SH-SY5Y (cell line): Measurements from ENCODE around the gene OMA1.

Source experiments
- GATA2 ChIP-seq: IDR thresholded peaks from 2 replicates; pipeline ENCODE4 v1.6.1; 2011; ENCODE audit warnings: mild to moderate bottlenecking, low read depth, low read length
- GATA3 ChIP-seq: IDR thresholded peaks from 2 replicates; pipeline ENCODE4 v1.6.1; 2011; ENCODE audit warnings: low read depth, mild to moderate bottlenecking, low read length, moderate library complexity

OMA1 gene

DNA sequence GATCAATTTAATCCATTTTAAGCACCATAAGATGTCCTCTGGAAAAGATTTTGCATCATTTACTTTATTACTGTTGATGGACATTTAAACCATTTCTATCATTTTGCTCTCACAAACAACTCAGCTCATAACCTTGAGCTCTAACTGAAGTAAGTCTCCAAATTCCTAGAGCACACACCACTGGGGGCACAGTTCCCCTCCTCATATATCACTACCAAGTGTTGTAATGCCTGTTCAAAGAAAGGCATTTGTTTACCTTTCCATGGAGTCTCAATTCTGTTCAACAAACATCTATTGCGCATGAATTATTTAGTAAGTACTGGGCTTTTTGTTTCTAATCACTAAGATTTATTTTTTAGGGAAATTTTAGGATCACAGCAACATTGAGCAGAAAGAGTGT lies 8.9 kb upstream of the OMA1 start:
- no peak for TF ChIP-seq GATA2
- no peak for TF ChIP-seq GATA3

DNA sequence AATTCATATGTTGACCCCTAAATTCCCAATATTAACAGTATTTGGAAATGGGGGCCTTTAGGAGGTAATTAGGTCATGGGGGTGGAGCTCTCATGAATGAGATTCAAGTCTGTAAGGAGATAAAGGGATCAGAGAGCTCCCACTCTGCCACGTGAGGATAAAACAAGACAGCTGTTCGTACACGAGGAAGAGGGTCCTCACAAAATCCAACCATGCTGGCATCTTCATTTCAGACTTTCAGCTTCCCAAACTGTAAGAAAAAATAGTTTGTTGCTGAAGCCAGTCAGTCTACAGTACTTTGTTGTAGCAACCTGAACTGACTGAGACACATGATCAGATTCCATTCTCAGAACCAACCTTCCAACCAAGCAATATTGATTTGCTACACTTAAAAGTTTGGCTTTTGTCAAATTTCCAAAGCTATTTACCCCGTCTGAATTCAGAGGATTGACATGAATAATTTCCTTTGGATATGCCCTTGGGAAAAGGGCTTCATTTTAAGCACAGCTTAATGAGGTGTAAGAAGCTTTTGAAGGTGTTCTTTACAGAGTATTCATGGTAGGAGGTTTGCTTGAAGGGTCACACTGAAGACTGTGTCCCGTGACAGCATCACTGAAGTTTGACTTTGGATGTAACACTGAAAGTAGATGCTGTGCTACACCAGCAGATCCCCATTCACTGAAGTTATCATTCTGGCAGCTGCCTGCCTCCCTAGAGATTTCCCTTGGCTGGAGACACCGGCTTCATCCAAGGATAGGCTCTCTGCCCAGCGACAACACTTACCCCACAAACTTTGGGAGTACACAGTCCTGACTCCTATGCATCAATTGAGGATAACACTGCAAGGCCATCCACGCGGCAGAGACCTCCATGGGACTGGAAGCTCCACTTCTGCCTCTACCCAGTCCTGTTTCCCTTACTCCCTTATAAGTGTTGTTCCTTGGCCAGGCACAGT lies 4.9 kb upstream of the OMA1 start:
- TF ChIP-seq GATA2 = no peak
- TF ChIP-seq GATA3 = no peak

DNA sequence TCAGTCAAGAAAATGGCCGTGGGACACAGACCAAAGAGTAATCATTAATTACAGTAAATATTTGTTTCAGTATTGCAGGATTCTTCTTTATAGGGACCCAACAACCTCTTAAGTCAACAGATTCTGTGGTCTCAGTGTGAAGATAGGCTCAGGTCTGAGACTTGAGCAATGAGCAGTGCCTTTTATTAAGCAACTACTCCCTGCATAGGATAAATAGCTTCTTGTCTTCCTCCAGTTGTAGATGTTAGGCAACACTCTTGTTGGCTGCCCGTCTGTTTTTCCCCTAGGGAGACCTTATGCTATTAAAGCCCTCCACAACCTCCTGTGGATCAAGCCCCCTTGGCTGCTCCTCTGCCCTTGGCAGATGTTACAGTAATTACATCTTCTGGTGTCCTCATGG lies 1.8 kb upstream of the OMA1 start:
- no peak for TF ChIP-seq GATA3
- no peak for TF ChIP-seq GATA2

DNA sequence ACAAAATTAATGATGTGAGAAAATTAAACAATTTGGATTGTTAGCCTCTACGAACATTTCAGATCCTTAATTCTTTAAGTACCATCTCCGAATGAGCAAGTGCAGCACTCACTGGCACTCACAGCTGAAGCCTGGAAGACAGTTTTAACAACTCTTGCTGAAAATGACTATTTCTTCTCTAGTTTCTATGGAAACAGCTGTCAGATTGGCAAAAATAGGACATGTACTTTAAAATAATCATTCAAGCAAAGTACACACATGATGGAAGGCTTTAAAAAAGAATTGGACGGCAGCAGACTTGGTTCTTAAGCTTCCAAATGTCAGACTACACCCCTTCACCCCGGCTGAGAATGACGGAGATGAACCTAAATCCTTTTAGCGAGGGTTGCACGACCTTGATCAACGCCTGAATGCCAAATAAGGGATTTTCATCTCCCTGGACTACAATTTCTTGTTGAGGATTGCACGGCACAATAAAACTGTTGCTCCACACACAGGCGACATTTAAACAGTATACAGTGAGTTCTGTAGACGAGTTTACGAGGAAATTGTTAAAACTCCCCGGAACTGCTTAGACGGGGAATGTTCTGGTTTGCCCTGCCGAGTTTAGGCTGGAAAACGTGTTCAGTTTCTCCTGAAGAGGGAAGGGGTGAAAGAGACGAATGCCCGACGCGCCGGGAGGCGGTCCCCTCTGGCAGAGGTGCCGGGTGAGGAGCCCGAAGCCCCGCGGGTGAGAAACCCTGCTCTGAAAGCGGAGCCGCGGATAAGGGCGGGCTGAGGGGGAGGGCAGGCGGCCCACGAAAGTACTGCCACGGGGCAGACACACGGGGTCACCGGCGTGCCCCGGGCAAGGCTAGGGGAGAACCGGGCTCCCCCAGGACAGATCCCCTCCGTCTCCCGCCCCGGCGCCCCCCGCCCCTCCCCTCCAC lies 671 bp downstream of the OMA1 start:
- TF ChIP-seq GATA2 = no peak
- TF ChIP-seq GATA3 = no peak

DNA sequence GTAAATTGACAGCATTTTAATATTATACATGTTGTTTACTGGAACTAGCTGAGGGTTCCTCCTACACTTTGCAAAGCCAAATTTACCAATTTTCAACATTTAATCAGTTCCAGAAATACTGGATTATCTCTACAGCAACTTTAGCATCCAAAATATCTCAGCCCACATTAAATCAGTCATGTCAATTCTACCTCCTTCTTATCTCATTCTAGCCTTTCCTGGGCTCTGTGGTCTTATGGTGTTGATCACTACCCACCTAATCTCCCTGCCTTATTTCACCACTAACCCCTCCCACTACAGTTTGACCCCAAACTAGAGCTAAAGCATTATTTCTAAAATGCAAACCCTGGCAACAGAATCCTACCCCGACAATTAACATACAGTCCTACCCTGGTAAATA lies 3.3 kb downstream of the OMA1 start:
- no peak for TF ChIP-seq GATA2
- no peak for TF ChIP-seq GATA3

DNA sequence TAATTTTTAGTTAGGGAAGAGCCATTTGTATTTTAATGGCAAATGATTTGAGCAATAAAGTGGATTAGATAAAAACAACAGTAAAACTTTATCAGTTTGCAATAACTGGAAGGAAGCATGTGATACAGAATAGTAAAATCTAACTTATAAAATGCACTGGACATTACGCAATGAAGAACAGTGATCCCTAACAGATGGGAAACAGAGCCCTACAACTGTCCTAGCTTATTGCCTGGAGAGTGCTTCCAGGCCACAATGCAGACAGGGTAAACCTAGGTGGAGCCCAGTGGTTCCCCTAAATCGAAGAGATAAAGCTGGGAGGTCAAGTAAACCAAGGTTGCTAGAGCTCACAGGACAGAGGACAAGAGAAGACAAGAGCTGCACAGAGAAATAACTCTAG lies 7.0 kb downstream of the OMA1 start:
- TF ChIP-seq GATA3 (no peak), GATA2 (no peak)

DNA sequence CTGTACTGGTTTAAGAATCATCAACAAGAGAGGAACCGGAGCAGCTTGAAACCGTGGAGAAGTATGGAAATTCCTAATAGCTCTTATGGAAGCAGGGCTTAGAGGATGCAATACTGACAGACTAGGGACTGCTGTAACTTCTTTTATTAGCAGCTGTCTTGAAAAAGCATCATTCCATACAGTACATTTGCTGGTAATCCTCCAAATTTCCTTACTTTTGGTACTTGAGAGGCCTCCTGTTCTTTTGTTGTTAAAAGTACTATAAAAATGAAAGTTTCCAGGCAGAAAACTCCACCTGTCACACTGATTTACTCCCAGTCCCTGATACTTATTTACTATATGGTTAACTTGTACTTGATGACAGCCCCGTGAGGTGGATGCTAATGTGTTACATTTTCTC lies 7.7 kb downstream of the OMA1 start:
- TF ChIP-seq GATA3 (no peak), GATA2 (no peak)

DNA sequence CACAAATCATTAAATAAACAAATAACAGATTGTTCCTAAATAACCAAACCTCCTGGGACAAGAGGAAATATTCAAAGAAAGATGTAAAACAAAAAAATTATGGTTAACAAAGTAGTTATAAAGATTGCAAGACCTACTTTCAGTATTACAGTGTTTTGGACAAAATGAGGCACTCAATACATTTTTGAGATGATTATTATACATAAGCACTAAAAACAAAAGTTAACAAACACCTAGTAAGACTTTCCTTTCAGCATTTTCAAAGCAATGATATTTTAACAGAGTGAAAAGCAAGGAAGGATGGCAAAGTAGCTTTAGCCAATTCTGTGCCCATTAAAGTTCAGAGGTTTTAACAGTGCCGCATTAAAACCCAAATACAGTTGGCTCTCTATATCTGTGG lies 17.2 kb downstream of the OMA1 start:
- TF ChIP-seq GATA2 (no peak), GATA3 (no peak)

DNA sequence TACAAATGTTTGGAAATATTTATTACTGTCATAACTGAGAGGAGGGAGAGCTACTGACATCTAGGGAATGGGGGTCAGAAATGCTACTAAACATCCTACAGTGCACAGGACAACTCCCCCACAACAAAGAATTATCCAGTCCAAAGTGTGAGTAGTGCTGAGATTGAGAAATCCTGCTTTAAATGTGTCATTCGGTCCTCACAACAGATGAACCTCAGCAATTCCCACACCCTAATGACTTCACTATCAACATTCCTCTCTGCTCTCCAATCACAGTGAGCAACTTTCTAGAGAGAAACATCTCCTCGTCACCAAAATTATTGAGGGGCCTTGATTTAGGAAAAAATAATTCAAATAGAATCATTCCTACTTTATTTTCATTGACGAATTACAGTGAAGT lies 18.0 kb downstream of the OMA1 start:
- TF ChIP-seq GATA3 = no peak
- no peak for TF ChIP-seq GATA2

DNA sequence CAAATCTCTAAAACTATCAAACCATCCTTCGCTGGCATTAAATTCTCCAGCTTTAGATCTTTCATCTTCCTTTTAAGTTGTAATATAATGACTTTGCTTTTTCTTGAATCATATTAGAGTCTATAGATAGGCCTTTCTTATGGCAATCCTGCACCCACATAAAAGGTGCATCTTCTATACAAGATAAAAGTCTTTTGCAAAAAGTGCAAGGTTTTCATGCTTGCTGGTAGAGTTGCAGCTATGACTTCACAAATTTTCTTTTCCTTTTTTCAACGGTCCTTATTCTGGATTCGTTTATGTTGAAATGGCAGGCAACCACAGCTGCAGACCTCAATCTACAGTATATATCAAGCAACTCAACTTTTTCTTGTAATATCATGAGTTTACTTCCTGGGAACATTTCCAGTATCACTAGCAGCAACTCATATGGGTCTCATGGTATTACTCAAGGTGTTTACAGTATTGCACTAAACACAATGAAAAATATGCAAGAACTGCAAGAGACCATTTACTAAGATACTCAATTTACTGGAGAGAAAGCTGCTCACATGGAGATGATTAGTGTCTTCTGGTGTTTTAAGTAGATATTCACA lies 22.1 kb downstream of the OMA1 start:
- no peak for TF ChIP-seq GATA3
- no peak for TF ChIP-seq GATA2

DNA sequence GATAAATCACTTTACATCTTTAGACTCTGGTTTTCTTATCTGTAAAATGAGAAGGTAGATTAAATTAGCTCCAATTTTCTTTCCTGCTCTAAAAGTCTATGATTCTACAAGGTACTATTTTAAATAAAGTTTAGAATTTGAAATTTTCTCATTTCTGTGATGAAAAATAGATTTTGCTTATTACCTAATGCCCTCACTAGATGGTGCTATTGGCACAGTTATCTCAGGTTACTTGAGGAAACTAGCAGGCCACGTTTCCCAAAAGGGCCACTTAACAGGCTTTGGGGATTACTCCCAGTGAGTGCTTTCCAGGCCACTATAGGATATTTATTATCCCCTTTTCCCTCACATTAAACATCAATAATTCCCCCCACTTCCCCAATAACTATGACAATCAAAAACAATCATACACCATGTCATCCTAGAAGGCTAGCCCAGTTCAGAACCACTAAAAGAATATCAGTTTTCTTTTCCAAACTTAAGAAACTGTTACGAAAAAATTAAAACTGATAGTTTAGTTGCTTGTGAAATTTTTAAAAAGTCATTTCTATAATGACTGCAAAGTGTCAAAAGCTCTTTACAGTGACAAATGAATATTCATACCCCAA lies 30.6 kb downstream of the OMA1 start:
- no peak for TF ChIP-seq GATA3
- no peak for TF ChIP-seq GATA2

DNA sequence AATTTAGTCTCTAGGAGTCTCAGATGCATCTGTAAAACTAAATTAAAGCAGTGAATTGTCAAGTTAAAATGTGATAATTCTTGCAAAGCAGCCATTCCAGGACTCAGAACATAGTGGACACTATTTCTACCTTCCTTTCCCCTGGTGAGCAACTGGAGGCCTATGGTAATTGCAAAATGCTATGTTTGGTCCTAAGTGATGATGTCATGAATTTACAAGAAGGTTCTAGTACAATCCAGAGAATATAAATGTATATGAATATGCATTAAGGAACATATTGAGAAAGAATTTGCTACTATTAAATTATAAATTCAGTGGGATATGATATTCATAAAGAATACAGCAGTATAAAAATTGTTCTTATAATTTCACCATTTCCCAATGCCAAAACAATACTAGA lies 32.6 kb downstream of the OMA1 start:
- TF ChIP-seq GATA3 = no peak
- no peak for TF ChIP-seq GATA2

DNA sequence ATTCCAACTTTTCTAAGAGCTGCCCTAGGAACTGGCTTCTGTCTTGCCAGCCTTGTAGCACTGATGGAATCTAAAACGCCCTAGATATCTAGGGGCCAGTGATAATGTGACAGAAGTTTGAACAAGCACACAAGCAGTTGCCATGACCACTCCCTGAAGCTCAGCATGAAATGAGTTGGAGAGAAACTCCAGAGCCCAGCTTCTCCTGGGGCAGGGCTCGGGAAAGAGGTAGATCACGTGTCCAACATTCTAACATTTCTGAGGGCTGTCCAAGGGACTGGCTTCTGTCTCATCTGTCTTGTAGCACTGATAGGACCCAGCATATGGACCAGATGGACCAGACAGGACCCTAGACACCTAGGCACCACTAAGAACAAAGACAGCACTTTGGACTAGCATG lies 37.9 kb downstream of the OMA1 start:
- TF ChIP-seq GATA3 = no peak
- TF ChIP-seq GATA2 = no peak

DNA sequence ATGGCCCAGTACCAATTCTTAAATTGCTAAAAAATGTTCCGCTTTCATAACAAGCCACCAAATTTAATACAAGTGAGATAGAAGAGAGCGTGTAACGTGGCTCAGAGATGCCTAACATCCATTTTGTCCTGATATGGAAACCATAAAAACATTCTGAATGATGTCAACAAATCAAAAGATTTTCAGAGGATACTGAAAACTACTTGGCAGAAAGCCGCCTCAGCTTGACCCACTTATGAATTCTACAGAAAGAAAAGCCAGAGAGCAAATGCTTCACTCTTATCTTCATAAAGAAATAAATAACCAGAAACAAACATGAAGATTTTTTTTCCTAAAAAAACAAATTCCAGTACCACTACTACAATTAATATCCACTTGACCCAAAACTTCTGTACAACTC lies 41.2 kb downstream of the OMA1 start:
- TF ChIP-seq GATA3 (no peak), GATA2 (no peak)
